Uterus (tissue), 4 donors: ENCODE results near the gene PRKAR1B. TPM values are rescaled to one million over a fixed set of nuclear protein-coding genes. Genes with fewer than 3 reads are reported as not detected.
A peak's percentile ranks its signal among the peaks of the same experiment; 100 is the strongest.

ENCODE experiments used
- DNase-seq, 2 donors: peaks; one replicate each; pipeline ENCODE4 v3.0.0-alpha.2; 2019 to 2020
- H3K27ac ChIP-seq, 2 donors: fragments of 200-600 bp; sonication (generic); 1 replicate in 1 of 2; 2 replicates in 1 of 2; pipeline ENCODE4 v1.5.1; 2016 to 2018
- H3K27me3 ChIP-seq, 2 donors: fragments of 200-600 bp; sonication (generic); one replicate each; pipeline ENCODE4 v1.5.1; 2018 to 2019; ENCODE audit warnings: control low read depth in 1 of 2
- H3K36me3 ChIP-seq, 2 donors: fragments of 200-600 bp; sonication (generic); one replicate each; pipeline ENCODE4 v1.5.1; 2019; ENCODE audit warnings: control low read depth in 1 of 2
- H3K4me1 ChIP-seq, 2 donors: fragments of 200-600 bp; sonication (generic); one replicate each; pipeline ENCODE4 v1.5.1; 2018 to 2019; ENCODE audit warnings: control low read depth in 1 of 2
- H3K4me3 ChIP-seq, 2 donors: fragments of 200-600 bp; sonication (generic); 1 replicate in 1 of 2; 2 replicates in 1 of 2; pipeline ENCODE4 v1.5.1; 2018 to 2019; ENCODE audit warnings: mild to moderate bottlenecking in 1 of 2
- H3K9me3 ChIP-seq, 2 donors: fragments of 200-600 bp; sonication (generic); one replicate each; pipeline ENCODE4 v1.5.1; 2019; ENCODE audit warnings: control low read depth in 1 of 2
- POLR2A ChIP-seq, 2 donors: fragments of 450-650 bp; IDR thresholded peaks; one replicate each; pipeline ENCODE4 v1.6.1; 2016; ENCODE audit warnings: antibody characterized with exemption in 2 of 2, mild to moderate bottlenecking in 1 of 2, moderate library complexity in 1 of 2
- intact Hi-C: fragments of 100-400 bp; cut with DNase I; formaldehyde crosslinking; loops from one replicate; pipeline ENCODE4 v1.15.1; 2023; ENCODE audit warnings: low total_unique reads
- total RNA-seq, 4 donors: library from RNA; depleted of rRNA in 3 of 4; stranded (reverse); fragments of >200 nt in 3 of 4; gene quantifications; one replicate each; pipeline versions ENCODE4 v1.1.0 to v1.2.4, GENCODE V29; 2014 to 2023
- TF ChIP-seq, protein P1 (sequence below), 4 experiments: fragments of 200-600 bp in 2 of 4; fragments of 450-650 bp in 2 of 4; sonication (generic) in 2 of 4; IDR thresholded peaks; one replicate each; pipeline ENCODE4 v1.5.1; 2016 to 2019; ENCODE audit warnings: antibody characterized with exemption in 4 of 4, mild to moderate bottlenecking in 2 of 4, moderate library complexity in 1 of 4
- donor health status: DM: yes; HTN: yes; CAD: no.

The PRKAR1B gene
- 10 to 100 TPM in 3 of 4 donors, 1 to 10 TPM in 1; 1.0 to 45.2 (median 28.7) TPM for total RNA-seq

DNA sequence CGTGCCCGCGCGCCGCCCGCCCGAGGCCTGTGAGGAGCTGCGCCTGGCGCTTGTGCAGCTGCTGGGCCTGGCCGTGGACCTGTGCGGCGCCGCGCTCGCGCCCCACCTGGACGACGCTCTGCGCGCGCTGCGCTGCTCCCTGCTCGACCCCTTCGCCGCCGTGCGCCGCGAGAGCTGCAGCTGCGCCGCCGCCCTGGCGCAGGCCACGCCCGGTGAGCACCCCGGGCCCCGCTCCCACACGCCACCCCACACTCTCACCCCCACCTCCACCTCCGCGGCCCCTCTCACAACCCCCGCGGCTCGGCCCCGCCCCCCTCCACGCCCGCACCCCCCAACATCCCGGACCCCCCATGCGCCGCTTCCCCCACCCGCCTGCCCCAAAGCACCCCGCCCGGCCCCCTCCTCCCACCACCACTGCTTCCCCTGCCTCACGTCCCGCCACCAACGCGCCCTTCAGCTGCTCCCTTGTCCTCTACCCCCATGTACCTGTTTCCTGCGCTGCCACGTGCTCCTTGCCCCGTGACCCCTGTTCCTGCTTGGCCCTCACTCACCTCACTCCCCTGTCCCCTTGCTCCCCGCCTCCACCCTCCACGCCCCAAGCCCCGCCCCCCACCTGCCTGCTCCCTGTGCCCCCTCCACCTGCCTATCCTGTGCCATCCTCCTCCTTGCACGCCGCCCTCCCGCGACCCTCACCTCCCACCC is at the start of gene PRKAR1B:
TSS of gene PRKAR1B (minus strand) at position 178 of the 702 bp plus-strand sequence. CDS start 15,776 bp downstream, outside the sequence.
- Histone ChIP-seq H3K4me3 (peak within 1 kb of the TSS; percentile 35 to 93), H3K27ac (peak within 1 kb of the TSS; percentile 28 to 52), H3K9me3 (no peaks in the 10 kb centered on the region), H3K27me3 (no peaks in the 10 kb centered on the region), H3K36me3 (no peaks in the 10 kb centered on the region), H3K4me1 (peaks cover 0 to 16% of the 10 kb centered on the region in 2 donors)
- TF ChIP-seq POLR2A (IDR thresholded peaks at IDR 0.05) = no peak
- TF ChIP-seq, protein P1, sequence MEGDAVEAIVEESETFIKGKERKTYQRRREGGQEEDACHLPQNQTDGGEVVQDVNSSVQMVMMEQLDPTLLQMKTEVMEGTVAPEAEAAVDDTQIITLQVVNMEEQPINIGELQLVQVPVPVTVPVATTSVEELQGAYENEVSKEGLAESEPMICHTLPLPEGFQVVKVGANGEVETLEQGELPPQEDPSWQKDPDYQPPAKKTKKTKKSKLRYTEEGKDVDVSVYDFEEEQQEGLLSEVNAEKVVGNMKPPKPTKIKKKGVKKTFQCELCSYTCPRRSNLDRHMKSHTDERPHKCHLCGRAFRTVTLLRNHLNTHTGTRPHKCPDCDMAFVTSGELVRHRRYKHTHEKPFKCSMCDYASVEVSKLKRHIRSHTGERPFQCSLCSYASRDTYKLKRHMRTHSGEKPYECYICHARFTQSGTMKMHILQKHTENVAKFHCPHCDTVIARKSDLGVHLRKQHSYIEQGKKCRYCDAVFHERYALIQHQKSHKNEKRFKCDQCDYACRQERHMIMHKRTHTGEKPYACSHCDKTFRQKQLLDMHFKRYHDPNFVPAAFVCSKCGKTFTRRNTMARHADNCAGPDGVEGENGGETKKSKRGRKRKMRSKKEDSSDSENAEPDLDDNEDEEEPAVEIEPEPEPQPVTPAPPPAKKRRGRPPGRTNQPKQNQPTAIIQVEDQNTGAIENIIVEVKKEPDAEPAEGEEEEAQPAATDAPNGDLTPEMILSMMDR (IDR thresholded peaks at IDR 0.05) = no peak
- DNase-seq = no peak
- intact Hi-C loops = loop anchor here (10.0 kb wide), 1 partner anchor 222 kb away; no protein-coding TSS in a partner anchor

DNA sequence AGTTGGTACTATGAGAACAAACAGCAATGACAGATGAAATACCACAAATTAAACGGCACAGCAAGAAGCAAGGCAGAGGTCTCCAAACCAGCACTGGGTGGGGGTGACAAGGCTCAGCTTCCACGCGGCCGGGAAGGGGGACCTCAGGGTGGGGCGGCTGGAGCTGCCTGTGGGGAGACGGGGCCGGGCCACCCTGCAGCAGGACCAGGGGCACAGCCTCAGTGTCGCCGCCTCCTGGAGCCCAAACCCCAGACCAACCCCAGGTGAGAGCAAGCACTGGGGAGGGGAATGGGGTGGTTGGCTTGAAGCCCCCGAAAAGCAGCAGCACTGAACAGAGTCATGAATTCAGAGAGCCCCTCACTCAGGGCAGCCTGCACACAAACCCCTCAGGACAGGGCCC is 49.3 kb upstream of the PRKAR1B start:
- Histone ChIP-seq H3K4me3 (no peak overlapping the region), H3K9me3 (no peaks in the 10 kb centered on the region), H3K4me1 (peaks cover 0 to 11% of the 10 kb centered on the region in 2 donors), H3K27me3 (no peaks in the 10 kb centered on the region), H3K27ac (no peak overlapping the region), H3K36me3 (no peaks in the 10 kb centered on the region)
- no peak for TF ChIP-seq POLR2A (IDR thresholded peaks at IDR 0.05)
- TF ChIP-seq, protein P1 (IDR thresholded peaks at IDR 0.05) = no peak
- DNase-seq = no peak
- intact Hi-C loops = no loop called here

DNA sequence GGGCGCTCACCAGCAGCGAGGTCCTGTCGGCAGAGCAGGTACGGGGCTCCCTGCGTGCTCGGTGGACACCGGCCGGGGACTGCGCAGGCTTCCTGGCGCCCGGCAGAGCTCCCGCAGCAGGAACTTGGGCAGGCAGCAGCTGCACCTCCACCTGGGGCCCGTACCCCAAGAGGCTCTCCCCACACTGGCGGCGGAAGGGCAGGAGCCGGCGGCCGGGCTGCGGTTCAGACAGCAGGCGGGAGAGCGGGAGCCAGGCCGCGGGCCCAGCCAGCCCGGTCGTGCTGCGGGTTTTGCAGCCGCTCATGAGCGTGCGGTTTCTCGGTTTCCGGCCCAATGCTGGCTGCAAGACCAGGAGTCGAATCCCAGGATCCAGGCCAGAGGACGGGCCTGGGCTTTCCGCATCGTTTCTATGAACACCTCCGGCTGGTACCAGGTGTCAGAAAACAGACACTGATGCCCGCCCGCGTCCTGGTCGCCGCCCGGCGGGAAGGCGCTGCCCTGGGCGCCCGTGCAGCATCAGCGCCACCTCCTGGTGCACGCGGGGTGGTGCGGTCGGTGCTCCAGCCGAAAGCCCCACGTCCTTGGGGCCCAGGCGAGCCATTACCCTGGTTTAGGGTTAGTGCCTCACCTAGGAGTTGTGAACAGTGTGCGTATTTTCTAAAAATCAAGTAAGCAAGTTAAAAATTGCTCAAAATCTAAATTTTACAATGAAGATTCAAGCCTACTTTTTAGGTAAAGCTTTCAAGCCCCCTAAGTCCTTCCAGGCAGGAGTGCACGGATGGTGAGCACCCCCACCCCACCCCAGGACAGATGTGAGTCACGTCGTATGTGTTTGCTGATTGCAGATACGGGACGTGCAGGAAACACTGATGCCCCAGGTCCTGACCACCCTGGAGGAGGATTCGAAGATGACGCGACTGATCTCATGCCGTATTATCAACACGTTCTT is 47.4 kb upstream of the PRKAR1B start:
- Histone ChIP-seq H3K4me3 (no peak overlapping the region), H3K4me1 (peaks cover 8 to 22% of the 10 kb centered on the region in 2 donors), H3K27ac (no peak overlapping the region), H3K36me3 (no peaks in the 10 kb centered on the region), H3K27me3 (no peaks in the 10 kb centered on the region), H3K9me3 (no peaks in the 10 kb centered on the region)
- intact Hi-C loops = loop anchor here (5.0 kb wide), 1 partner anchor 442 kb away; no protein-coding TSS in a partner anchor
- peak; percentile 46 to 66 for DNase-seq
- no peak for TF ChIP-seq POLR2A (IDR thresholded peaks at IDR 0.05)
- TF ChIP-seq, protein P1 (IDR thresholded peaks at IDR 0.05) = peak; percentile 83 to 92 (median 84)

DNA sequence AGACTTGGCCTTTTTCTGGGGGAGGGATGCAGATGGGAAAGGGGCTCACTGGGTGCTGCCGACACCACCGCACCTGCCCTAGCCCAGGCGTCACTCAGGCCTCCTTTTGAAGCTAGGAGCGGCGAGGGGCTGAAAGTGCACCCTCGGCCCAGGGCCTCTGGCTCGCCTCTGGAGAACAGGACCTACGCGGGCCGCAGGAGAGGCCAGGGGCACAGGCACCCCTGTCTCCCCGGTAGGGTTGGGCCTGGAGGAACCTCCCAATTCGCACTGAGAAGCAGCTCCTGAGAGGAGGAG is 46.5 kb upstream of the PRKAR1B start:
- Histone ChIP-seq H3K9me3 (no peaks in the 10 kb centered on the region), H3K27ac (no peak overlapping the region), H3K36me3 (no peaks in the 10 kb centered on the region), H3K4me1 (peaks cover 8 to 29% of the 10 kb centered on the region in 2 donors), H3K4me3 (no peak overlapping the region), H3K27me3 (no peaks in the 10 kb centered on the region)
- intact Hi-C loops = loop anchor here (5.0 kb wide), 1 partner anchor 441 kb away; no protein-coding TSS in a partner anchor
- TF ChIP-seq, protein P1 (IDR thresholded peaks at IDR 0.05) = no peak
- no peak for TF ChIP-seq POLR2A (IDR thresholded peaks at IDR 0.05)
- no peak for DNase-seq
